ENCODE data around the gene SLC23A1.
"Not testable (repeated sequence)": the region's sequence is repeated elsewhere in the genome, so short reads cannot be mapped to it uniquely, and the experiment has no call there.

The SLC23A1 gene
- 0 reads per million in 3 experiments for total RNA-seq

DNA sequence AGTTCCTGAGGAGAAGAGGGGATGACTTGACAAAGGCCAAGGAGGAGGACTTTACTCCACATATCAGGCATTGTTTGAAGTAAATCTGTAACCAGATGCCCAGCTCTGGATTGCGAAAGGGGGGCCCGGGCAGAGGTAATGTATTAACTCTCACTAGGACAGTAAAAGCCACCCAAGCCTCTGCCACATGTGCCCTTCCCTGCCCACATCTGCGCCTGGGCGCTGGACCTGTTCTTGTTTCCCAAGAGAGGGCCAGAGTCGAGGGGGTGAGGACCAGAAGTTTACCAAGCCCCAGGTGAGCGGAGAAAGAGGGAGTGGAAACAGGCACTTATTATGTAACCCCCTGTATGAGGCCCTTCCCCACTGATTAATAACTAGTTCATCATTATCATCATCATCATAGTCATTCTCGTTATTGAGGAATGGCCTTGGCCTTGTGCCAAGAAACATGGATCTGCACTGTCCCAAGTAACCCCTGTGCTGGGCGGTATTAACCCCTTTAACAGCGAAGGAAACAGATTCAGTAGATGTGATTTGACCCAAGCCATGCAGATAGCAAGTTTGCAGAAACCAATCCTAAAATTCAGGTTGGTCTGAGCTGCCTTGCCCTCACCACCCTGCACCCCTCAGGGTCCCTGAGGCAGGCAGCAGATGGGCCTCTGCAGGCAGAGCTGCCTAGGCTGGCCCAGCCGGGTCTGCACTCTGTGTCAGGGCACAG lies at the start of gene SLC23A1:
TSS of gene SLC23A1 (minus strand) at position 23 of the 718 bp plus-strand sequence. CDS start 44 bp downstream, outside the sequence.
- DNase-seq, result no peak

DNA sequence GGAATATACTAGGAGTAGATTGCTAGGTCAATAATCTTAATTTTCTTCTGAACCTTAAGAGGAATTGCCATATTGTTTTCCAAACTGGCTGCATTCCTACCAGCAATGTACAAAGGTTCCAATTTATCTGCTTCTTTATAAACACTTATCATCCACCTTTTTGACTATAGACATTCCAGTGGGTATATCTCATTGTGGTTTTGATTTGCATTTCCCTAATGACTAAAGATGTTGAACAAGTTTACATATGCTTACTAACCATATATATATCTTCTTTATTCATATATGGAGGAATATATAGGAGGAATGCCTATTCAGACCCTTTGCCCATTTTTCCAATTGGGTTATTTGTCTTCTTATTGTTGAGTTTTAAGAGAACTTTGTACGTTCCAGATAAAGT lies 48.6 kb upstream of the SLC23A1 start:
- no peak for DNase-seq

DNA sequence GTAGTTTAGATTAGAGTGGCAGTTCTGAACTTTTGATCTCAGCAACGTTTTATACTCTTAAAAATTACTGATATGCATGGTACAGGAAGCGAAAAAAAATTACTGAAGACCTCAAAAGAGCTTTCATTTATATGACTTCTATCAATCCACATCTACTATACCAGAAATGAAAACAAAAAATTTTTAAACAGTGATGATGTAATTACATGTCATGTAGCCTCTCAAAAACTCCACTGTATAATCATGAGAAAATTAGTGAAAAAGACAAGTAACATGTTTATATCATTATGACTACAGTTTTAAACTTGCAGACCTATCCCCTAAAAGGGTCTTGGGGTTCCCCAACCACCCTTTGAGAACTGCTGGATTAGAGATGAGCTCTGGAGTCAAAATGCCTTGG lies 46.9 kb upstream of the SLC23A1 start:
- no peak for DNase-seq

DNA sequence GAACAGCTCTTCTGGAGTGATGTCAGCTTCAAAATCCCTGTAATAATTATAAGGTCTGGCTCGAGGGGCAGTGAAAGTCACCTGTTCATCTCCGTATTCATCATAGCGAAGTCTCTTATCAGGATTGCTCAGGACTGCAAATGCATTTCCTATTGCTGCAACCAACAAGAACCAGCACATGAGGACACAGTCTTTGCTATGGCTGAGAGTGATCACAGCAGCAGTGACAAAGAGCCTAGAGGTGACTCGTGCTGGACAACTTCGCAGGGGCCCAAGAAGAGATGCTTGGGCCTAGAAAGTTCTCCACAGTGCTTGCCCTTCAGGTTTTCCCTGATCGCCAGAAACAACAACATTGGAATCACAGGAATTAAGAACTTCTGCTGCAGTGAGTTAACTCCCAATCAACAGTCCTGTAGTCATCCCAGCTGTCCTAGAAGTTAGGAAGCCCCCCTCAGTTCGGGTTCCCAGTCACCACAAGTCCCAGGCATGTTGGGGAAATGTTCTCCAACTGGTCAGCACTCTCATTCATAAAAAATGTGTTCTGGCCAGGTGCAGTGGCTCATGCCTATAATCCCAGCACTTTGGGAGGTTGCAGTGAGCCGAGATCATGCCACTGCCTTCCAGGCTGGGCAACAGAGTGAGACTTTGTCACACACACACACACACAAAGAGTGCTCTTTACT lies 43.2 kb upstream of the SLC23A1 start:
- DNase-seq, result no peak

DNA sequence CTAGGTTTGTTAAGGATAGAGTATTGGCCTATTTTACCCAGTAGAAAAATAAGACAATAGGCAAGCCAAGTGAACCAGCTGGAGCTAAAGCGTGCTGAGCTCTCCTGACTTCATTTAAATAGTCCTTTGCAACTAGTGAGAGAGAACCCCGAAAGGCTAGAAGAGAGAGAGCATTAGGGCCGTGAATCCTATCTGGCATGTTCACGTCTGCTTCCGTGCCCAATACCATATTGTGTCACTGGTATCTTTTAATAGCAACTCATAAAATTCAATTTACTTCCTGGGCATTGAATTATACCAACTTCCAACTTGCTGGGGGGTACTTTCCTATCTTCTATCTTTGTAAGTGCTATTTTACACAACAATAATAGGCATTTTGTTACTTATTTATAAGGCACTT lies 42.4 kb upstream of the SLC23A1 start:
- no peak for DNase-seq

DNA sequence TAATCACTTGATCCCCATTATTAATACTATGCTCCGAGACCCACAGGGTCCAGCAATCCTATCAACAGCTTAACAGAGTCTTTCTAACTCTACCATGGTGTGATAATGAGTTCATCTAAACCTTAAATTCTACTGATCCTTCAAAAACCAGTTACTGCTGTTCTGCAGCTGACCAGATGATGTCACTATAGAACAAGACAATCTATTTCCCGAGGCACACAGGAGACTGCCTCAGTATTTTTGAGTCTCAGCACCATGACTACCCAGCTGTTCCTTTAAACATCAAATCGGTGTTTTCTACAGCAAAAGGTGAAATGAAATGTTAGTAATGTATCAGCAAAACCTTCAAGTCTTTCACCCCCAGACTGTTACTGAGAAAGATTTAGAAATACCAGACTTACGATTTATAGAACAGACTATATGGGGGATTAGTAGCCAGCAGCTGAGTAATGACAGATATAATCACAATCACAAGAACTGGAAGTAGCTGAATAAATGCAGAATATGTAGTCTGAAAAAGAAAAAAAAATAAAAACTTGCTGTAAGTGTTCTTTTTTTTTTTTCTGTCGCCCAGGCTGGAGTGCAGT lies 39.3 kb upstream of the SLC23A1 start:
- peak; percentile 73 for DNase-seq

DNA sequence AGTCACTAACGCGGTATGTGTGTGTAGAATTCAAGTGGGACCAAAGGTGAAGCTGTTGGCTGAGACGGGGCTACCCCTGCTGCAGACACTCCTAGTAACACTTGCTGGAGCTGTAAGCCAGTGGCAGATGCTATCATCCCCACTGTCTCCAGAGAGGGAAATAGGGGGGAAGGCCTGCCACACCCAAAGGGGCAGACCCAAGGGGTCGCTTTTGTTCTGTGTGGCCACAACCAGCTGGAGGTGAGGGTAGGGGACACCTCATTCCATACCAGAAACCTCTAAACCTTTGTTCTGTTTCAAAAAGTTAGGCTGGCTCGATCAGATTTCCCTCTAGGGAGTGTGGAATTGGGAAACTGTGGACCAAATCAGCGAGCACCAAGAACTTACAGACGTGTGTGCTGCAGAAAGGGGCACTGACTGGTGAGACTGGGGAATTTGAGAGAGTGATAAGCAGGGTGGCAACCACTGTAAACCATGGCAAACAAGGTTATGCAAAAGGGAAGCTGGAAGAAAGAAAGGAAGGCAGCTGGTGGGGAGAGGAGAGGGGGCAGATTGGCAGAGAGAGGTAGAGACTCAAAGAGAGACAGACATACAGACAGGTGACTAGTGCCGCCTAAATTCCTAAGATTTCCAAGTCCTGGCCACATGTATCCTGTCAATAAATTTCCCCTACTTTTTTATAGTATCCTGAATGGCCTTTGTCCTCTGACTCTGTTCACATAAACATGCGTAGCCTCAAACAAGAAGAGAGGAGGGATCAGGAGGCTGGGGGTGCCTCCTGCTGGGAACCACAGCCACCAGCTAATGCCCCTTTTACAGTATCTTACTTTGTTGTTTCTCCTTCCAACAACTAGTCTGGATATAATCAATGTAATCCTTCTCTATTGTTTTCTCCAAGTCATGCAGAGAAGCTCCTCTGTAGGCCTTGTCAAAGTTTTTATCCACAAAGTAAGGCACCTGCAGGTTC lies 36.4 kb upstream of the SLC23A1 start:
- no peak for DNase-seq

DNA sequence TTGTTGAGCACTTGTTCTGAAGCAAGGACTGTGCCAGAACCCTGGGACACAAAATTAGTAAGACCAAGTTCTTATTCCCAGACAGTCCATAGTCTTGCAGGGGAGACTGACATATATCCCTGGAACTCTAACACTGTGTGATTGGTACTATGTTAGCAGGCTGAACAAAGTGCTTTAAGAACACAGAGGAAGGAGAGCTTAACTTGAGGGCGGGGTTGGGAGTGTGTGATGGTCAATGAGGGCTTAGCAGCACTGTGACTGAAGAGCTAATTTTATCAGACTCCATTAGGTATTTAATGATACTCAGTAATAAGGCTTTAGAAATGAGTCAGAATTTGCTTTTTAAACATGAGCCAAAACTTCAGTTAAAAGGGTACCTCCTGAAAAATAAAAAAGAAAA lies 35.7 kb upstream of the SLC23A1 start:
- DNase-seq, result no peak

DNA sequence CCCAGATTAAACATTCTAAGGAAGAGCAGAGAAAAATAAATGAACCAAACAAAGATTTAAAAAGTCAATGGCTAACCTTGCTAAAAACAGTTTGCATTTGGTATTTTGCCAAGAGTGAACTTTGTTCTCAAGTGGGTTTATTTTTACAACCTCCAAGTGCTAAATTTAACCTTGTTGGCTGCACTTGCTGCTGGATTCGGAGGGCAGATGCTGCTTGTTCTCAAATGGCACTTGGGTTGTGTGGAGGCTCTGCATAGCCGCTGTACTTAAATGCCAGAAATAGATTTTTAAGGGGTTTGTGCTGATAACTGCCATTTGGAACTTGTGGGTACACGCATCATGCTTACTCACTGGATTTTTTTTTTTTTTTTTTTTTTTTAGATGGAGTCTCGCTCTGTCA lies 34.1 kb upstream of the SLC23A1 start:
- DNase-seq, result no peak

DNA sequence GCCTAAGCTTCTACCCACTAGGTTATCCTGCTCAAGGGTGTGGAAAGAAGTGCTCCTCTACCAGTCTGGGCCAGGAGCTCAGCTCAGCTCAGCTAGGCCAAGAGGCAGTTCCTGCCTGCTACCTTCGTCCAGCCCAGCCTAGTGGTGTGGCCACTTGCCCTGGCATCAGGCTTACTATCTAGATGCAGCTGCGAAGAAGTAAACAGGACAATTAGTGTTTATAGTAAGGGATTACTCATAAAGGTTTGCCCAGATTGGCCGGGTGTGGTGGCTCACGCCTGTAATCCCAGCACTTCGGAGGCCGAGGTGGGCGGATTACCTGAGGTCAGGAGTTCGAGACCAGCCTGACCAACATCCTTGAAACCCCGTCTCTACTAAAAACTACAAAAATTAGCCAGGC lies 33.6 kb upstream of the SLC23A1 start:
- no peak for DNase-seq

DNA sequence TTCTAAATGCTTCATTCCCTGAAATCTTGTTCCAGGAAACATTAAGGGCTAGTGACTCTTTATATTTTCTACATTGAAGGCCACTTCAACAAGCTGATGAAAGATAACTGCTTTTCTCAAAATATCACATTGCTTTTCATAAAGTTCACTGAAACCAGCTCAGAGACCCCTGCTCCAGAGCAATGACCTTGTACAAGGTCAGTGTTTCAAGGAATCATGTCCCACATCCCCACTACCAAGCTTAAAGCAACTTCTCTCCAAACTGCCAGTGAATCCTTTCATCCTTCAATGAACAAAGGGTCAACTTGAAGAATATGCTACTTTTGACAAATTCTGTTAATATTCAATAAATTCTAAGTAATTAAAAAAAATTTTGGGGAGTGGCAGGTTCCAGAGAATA lies 32.8 kb upstream of the SLC23A1 start:
- DNase-seq, result no peak

DNA sequence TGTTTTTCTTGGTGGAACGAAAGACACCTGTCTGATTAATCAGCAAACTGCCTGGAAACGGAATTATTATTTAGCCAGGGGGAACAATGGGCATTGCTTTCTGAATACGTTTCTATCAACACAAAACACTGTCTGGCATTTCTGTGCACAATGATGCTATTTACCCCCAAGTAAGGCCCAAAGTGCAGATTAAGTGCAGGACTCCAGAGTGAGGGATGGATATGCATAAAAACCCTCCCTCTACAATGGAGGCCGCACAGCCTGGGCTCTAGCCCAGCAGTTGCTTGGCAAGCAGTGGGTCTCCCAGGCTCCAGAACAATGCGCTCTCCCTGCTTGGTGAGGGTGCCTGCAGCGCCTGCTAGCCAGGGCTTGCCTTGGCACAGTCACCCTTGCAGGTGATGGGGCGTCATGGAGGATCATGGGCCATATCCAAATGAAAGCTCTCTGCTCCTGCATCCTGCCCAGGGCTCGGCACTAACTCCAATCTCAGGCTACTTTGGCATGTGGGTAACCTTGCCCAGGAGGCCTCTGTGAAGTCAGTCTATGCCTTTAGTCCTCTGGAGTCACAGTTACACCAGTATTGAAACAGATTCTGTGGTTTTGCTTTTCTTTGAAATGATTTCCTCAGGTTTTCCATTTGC lies 32.2 kb upstream of the SLC23A1 start:
- no peak for DNase-seq

DNA sequence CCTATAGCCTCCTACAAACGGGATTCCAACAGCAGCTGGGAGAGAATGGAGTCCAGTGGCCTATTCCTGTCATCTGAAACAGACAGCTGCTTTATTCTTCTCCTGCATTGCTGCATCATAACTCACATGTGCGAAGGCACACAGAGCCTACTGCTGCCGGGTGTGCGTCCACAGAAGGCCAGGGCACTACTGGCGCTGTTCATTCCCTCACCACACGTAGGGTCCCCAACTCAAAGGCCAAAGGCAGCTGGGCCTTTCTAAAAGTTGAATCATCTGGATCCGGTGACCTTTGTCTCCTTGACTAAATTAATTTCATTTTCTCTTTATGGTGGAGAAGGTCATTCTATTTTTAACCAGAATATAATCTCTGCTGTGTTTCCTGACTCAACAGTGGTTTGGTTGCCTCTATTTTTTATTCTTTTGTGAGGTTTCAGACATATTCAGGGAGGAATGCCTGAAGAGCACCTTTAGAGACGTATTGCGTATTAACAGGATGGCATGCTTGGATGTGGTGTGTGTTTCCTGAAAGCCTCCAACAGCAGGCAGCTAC lies 31.6 kb upstream of the SLC23A1 start:
- DNase-seq, result no peak

DNA sequence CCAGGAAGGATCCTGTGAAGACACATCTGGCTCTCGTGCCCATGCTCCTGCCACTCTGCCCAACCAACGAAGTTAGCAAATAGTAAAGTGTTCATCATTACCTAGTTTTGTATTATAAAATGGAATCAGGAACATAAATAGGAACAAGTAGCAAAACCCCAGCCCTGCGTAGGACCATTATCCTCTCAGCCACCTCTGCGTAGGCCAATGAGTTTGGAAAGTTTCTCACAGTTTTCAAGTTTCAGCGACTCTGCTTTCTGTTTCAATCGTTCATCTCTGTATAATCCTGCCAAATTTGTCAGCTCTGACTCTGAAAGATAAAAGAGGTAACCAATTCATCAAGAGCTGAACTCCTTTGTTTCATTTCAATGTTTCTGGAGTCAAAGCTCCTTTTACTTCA lies 30.9 kb upstream of the SLC23A1 start:
- no peak for DNase-seq

DNA sequence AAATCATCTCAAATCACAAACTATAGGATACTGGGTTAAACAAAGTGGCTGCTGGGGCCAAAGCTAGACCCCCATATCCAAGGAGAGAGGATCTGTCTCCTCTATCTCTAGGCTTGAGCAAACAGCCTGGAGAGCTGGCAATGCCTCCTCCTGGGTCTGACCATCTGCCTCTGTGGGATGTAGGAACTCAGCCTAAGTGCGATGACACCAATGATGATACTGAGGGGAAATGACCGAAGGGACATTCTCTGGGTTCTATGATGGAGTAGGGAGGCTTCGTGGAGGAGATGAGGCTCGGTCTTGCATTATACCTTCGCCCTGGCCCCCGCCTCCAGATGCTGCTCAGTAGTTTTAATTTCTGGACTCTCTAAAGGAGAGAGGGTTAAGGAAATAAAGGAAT lies 30.1 kb upstream of the SLC23A1 start:
- DNase-seq, result no peak

DNA sequence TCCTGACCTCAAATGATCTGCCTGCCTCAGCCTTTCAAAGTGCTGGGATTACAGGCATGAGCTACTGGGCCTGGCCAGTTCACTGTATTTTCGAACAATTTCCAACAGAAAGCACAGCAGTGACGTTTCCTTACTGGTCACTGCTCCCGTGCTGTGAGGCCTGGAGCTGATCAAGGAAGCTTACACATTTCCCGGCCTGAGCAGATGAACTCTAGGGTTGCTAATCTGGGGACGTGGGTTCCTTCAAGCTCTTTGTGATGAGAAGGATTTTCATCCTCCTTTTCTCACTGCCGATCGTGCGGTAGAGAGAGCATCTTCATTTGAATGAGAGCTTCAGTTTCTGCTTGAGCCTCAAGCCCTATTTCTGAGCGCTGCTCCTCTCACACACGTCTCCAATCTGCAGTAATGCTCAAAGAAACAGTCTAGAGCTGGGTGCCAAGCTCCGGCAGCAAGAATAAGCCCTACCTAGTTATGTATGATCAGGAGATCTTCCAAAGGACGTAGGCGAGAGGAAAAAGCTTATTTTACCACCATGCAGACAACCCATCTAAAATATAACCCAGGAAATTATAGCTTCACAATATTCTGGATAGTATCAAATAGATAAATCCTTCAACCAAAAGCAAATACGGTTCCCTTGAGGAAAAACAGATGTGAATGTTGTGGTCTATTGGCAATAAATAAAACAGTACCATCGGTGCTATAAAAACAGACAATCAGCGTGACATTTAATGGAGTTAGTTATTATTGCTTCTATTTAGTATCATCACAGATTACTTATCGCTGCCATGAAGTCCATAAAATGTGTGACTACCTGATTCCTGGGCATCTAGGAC lies 28.1 kb upstream of the SLC23A1 start:
- no peak for DNase-seq

DNA sequence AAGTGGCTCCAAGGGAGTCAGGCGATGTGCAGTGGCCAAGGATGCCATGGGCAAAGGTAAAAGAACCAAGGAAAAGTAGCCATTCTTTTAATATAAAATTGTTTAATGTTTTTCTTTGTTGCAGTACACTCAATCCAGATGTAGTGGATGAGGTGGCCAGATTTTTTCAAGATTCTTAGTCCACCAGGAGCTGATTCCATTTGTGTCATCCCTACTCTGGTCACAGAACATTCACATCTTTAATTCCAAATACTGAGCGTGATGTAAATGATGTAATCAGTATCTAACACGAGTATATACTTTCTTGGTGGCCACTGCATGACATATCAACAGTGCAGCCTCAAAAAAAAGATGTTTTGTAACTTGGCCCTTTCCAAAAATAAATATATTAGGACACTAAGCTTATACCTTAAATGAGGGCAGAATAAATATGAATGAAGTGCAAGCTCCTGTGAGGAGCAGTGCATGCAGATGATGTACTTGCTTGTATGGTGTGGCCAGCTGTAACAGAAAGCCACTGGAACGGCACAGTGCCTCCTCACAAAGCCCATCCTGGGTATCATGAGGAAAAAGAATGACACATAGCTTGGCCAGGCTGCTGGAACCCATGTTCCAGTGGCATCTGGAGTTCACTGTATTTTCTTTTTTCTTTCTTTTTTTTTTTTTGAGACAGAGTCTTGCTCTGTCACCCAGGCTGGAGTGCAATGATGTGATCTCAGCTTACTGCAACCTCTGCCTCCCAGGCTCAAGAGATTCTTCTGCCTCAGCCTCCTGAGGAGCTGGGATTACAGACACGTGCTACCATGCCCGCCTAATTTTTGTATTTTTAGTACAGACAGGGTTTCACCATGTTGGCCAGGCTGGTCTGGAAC lies 27.3 kb upstream of the SLC23A1 start:
- DNase-seq, result no peak

DNA sequence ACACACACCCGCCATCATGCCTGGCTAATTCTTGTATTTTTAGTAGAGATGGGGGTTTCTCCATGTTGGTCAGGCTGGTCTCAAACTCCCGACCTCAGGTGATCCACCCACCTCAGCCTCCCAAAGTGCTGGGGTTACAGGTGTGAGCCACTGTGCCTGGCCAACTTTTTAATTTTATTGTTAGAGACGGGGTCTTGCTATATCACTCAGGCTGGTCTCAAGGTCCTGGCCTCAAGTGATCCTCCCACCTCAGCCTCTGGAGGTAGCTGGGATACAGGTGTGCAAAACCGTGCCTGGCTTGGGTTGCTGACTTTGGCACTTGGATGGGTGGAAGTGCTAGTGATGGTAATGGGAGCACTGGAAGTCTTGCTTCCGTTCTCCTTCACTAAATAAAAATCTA lies 26.0 kb upstream of the SLC23A1 start:
- not testable (repeated sequence) for DNase-seq

DNA sequence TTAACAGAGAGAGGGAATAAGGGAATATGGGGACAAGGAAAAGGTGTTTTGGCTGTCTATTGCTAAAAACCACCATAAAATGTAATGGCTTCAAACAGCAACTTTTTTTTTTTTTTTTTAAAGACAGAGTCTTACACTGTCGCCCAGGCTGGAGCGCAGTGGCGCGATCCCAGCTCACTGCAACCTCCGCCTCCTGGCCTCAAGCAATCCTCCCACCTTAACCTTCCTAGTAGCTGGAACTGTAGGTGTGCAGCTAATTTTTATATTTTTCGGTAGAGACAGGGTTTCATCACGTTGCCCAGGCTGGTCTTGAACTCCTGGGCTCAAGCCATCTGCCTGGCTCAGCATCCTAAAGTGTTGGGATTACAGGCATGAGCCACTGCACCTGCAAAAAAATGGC lies 25.1 kb upstream of the SLC23A1 start:
- DNase-seq, result no peak

DNA sequence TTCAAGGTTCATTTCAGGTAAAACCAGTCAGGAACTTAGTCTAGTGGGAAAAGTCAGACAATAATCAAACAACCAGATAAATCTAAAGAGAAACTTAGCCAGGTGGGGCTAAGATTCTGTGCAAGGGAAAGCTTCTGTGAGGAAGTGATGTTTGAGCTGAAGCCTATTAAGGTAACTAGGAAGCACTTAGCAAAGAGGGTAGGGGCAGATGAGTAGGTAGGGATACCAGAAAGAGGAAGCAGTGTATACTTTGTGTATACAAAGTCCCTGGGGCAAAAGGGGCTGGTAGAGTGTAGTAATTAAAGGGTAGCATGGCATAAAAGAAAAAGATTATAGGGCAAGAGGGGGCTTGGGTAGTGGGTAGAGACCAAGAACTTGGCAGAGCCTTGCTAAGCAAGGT lies 24.4 kb upstream of the SLC23A1 start:
- DNase-seq, result no peak

Measured in central memory CD4-positive, alpha-beta T cell (primary cell).